DLD1 (cell line): ENCODE results near the gene LPGAT1.
"Not testable (repeated sequence)": the region's sequence is repeated elsewhere in the genome, so short reads cannot be mapped to it uniquely, and the experiment has no call there.

Experiments
- in situ Hi-C: cut with HindIII; loops from 2 replicates; pipeline ENCODE4 v1.10.0; 2017; ENCODE audit warnings: low sequenced_read_pairs

The LPGAT1 gene, protein sequence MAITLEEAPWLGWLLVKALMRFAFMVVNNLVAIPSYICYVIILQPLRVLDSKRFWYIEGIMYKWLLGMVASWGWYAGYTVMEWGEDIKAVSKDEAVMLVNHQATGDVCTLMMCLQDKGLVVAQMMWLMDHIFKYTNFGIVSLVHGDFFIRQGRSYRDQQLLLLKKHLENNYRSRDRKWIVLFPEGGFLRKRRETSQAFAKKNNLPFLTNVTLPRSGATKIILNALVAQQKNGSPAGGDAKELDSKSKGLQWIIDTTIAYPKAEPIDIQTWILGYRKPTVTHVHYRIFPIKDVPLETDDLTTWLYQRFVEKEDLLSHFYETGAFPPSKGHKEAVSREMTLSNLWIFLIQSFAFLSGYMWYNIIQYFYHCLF

DNA sequence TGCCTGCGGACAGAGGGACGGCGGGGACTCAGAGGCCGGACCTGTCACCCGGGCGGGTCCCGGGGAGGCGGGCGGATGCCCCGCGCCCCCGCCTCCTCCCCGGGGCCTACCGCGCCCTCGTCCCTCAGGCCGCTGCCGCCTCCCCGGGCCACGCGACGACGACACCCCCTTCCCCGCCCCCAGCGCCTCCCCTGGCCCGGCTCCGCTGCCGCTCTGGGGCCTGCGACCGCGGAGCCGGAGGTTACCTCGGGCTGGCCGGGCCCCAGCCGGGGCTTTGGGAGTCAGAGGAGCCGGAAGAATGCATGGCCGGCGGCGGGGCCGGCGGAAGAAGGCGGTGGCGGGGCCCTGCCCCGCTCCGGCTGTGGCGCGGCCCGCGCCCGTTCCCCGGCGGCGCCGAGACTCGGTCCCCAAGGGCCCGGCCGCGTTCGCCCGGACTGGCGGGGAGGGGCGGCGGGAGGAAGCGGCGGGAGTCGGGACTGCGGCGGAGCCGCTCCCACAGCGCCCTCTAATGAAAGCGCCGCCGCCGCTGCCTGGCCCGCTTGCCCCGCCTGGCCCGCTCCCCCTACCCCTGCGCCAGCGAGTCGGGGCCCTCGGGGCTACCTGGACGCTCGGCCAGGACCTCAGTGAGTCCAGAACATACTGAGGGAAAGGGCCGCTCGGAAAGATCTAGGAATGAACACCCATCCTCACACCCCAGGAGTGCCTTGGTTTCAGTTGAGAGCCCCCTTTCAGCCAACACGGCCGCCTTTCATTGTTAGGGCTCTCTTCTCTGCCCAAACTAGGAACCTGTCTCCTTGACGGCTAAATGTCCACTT is at the start of gene LPGAT1:
TSS of gene LPGAT1 (minus strand) at position 436 of the 815 bp plus-strand sequence. CDS start 1,467 bp downstream, outside the sequence.
- in situ Hi-C loops = no loop called here

GRCh38 chr1:211879475-211879874 is 48.9 kb upstream of the LPGAT1 start:
- in situ Hi-C loops = no loop called here

DNA sequence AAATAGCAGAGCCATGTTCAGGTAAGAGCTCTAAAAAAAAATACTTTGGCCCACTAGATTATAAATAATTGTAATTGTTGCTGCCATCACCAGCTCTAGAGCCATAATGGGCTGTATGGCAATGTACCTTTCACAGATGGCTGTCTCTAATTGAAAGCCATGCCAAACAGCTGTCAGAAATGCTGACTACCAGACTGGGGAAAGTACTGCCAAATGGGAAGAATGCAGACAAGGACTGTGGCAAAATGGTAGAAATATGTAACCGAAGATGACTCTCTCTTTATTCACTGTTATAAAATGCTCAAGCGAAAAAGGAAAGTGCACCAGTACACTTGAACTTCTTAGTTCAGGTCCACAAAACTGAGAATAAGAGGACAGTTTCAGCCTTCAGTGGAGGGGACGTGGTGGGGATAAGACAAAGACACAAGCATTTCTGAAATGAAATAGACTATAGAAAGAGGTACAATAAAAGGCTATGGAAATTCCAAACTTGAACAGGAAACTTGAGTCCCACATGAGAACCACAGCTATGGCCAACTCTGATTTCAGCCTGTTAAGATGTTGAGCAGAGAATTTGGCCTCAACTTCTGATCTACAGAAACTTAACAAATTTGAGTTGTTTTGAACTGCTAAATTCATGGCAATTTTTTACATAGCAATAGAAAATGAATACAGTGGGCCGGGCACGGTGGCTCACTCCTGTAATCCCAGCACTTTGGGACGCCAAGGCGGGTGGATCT is 46.5 kb upstream of the LPGAT1 start:
- in situ Hi-C loops = no loop called here

GRCh38 chr1:211875541-211875940 is 45.0 kb upstream of the LPGAT1 start:
- in situ Hi-C loops = no loop called here

- in situ Hi-C loops = no loop called here
Measured at GRCh38 chr1:211874521-211875347, 44.2 kb upstream of the LPGAT1 start.

- in situ Hi-C loops = not testable (repeated sequence)
Measured at GRCh38 chr1:211873731-211874130, 43.2 kb upstream of the LPGAT1 start.

DNA sequence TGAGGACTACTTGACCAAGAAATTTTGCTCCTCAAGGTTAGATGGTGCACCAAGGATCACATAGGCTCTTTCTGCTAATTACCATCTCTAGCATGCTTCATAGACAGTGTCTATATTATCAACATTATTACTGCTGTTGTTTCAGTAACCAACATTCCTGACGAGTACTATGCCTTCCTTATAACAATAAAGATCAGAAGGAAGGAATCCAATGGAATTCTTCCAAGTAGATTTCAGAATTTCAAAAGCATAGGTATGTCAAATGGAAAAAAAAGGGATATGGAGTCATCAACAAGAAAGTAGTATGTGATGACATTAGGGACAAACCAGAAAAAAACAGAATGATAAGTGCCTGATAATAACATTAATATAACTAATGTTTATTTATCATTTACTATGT is 39.6 kb upstream of the LPGAT1 start:
- in situ Hi-C loops = no loop called here

- in situ Hi-C loops = no loop called here
Measured at GRCh38 chr1:211865180-211865579, 34.6 kb upstream of the LPGAT1 start.

GRCh38 chr1:211859405-211859804 is 28.8 kb upstream of the LPGAT1 start:
- in situ Hi-C loops = no loop called here

DNA sequence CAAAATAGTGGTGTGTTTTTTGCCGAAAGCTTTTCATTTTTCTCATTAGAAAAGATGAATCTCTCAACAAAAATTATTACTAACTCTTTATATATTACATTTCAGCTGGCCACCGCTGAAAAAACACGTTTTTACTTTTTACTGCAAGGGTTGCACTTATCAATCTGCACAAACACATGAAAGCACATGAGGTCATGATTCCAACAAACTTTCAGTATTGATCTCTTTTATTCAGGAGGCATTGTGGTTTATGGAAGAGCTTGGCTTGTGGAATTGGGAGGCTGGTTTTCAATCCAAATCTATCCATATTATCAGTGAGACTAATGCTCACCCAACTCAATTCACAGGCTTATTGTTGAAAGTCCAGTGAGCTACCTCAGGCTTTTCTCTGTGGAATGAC is 20.6 kb upstream of the LPGAT1 start:
- in situ Hi-C loops = no loop called here

- in situ Hi-C loops = no loop called here
Measured at GRCh38 chr1:211843507-211844298, 13.1 kb upstream of the LPGAT1 start.

DNA sequence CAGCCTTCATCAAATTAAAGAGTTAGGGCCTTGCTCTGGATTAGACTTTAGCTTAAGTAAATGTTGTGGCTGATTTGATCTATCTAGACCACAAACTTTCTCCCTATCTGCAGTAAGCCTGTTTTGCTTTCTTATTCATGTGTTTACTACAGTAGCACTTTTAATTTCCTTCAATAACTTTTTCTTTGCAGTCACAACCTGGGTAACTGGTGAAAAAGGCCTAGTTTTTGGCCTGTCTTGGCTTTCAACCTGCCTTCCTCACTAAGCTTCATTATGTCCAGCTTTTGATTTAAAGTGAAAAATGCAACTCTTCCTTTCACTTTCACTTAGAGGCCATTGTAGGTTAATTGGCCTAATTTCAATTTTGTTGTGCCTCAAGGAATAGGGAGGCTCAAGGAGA is 12.5 kb upstream of the LPGAT1 start:
- in situ Hi-C loops = no loop called here

DNA sequence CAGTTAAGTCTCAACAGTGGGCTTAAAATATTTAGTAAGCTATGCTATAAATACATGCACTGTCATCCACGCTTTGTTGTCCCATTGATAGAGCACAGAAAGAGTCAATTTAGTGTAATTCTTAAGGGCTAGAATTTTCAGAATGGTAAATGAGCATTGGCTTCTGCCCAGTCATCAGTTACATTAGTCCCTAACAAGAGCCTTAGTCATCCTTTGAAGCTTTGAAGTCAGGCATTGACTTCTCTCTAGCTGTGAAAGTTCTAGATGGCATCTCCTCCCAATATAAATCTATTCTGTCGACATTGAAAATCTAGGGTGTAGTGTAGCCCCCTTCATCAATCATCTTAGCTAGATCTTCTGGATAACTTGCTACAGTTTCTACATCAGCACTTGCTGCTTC is 12.0 kb upstream of the LPGAT1 start:
- in situ Hi-C loops = no loop called here

DNA sequence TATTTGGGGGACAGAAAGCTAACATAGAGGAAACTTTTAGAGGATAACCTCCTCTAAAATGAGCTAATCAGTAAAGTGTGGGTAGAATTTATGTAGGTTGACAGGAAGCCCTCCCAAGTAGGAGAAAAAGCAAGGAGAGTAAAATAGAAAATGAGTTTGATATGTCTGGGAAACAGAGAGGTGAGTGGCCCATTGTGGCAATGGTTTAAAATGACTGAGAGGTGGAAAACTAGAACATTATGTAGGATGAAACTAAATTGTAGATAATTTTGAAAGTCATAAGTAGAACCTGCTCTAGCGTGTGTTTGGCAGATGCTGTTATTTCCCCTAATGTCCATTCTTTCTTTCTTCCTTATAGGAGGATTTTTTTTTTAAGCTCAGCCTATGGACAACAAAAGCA is 8.5 kb upstream of the LPGAT1 start:
- in situ Hi-C loops = no loop called here

GRCh38 chr1:211833174-211833820 is 2.7 kb upstream of the LPGAT1 start:
- in situ Hi-C loops = no loop called here

DNA sequence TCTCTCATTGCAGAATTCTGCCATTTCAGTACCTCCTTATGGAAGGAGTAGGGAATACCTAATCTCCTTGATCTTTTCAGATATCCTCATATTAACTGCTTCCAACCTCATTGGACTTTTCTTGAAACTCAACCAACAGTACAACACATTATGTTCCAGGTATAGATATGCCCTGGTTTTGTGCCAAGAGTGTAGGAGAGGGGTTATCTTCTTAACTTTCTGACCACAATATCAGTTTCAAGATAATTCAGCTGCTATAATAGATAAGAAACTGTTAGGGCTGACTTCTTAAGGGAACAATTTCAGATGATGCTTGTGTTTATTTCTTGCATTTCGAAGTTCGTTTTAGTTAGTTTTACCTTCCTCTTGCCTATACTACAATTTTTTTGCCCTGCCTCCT is 2.1 kb upstream of the LPGAT1 start:
- in situ Hi-C loops = no loop called here

GRCh38 chr1:211831558-211832323 is 1.2 kb upstream of the LPGAT1 start:
- in situ Hi-C loops = no loop called here

GRCh38 chr1:211830055-211830327 is 572 bp downstream of the LPGAT1 start:
- in situ Hi-C loops = no loop called here
